ENCODE measurements around the gene SLC5A10. TPM values are rescaled to one million over a fixed set of nuclear protein-coding genes. Genes with fewer than 3 reads are reported as not detected.
A peak's percentile ranks its signal among the peaks of the same experiment; 100 is the strongest.
"Not testable (repeated sequence)": the region's sequence is repeated elsewhere in the genome, so short reads cannot be mapped to it uniquely, and the experiment has no call there.

SLC5A10 gene
- total RNA-seq (2014; rRNA removed; shearing (Covaris generic)) = not detected in 2 replicates

GRCh38 chr17:18951941-18952842 lies at the start of gene SLC5A10:
TSS of gene SLC5A10 (plus strand) at chr17:18952165. CDS start at chr17:18952206, 41 bp downstream.
- no peak for DNase-seq
- no peaks in the 10 kb centered on the region for H3K36me3 ChIP-seq
- no peak within 1 kb of the TSS for H3K27ac ChIP-seq
- no peak within 1 kb of the TSS for H3K4me3 ChIP-seq
- peaks cover 19% of the 10 kb centered on the region for H3K27me3 ChIP-seq
- H3K9me3 ChIP-seq (replicated peaks) = no peaks in the 10 kb centered on the region
- no peaks in the 10 kb centered on the region for H3K4me1 ChIP-seq

GRCh38 chr17:18904482-18904881 lies 47.5 kb upstream of the SLC5A10 start:
- Histone ChIP-seq H3K4me3 (no peak overlapping the region), H3K9me3 (replicated peaks) (peaks cover 4% of the 10 kb centered on the region; the same call in 1 of the 2 replicates), H3K4me1 (no peaks in the 10 kb centered on the region), H3K27ac (no peak overlapping the region), H3K27me3 (no peaks in the 10 kb centered on the region), H3K36me3 (peaks cover 78% of the 10 kb centered on the region)
- no peak for DNase-seq

- H3K4me3 ChIP-seq = no peak overlapping the region
- no peak for DNase-seq
- no peaks in the 10 kb centered on the region for H3K27me3 ChIP-seq
- no peaks in the 10 kb centered on the region for H3K4me1 ChIP-seq
- peaks cover 4% of the 10 kb centered on the region; the same call in 1 of the 2 replicates for H3K9me3 ChIP-seq (replicated peaks)
- H3K27ac ChIP-seq = no peak overlapping the region
- peaks cover 78% of the 10 kb centered on the region for H3K36me3 ChIP-seq
Measured at GRCh38 chr17:18905226-18905625, 46.7 kb upstream of the SLC5A10 start.

GRCh38 chr17:18910326-18910725 lies 41.6 kb upstream of the SLC5A10 start:
- Histone ChIP-seq H3K36me3 (peaks cover 78% of the 10 kb centered on the region), H3K9me3 (replicated peaks) (peaks cover 4% of the 10 kb centered on the region; the same call in 1 of the 2 replicates), H3K4me3 (no peak overlapping the region), H3K4me1 (no peaks in the 10 kb centered on the region), H3K27ac (no peak overlapping the region), H3K27me3 (no peaks in the 10 kb centered on the region)
- no peak for DNase-seq

GRCh38 chr17:18910881-18911280 lies 41.1 kb upstream of the SLC5A10 start:
- Histone ChIP-seq H3K27ac (no peak overlapping the region), H3K9me3 (replicated peaks) (peaks cover 4% of the 10 kb centered on the region; the same call in 1 of the 2 replicates), H3K4me3 (no peak overlapping the region), H3K36me3 (peaks cover 78% of the 10 kb centered on the region), H3K4me1 (no peaks in the 10 kb centered on the region), H3K27me3 (no peaks in the 10 kb centered on the region)
- no peak for DNase-seq

- Histone ChIP-seq H3K36me3 (peaks cover 59% of the 10 kb centered on the region), H3K4me1 (peaks cover 14% of the 10 kb centered on the region), H3K27me3 (no peaks in the 10 kb centered on the region), H3K9me3 (replicated peaks) (no peaks in the 10 kb centered on the region), H3K4me3 (no peak overlapping the region), H3K27ac (no peak overlapping the region)
- DNase-seq = no peak
Measured at GRCh38 chr17:18916816-18917500, 35.0 kb upstream of the SLC5A10 start.

- H3K27me3 ChIP-seq = no peaks in the 10 kb centered on the region
- H3K9me3 ChIP-seq (replicated peaks) = no peaks in the 10 kb centered on the region
- peaks cover 14% of the 10 kb centered on the region for H3K4me1 ChIP-seq
- H3K4me3 ChIP-seq = no peak overlapping the region
- H3K36me3 ChIP-seq = peaks cover 54% of the 10 kb centered on the region
- no peak overlapping the region for H3K27ac ChIP-seq
- DNase-seq = no peak
Measured at GRCh38 chr17:18917506-18918032, 34.4 kb upstream of the SLC5A10 start.

GRCh38 chr17:18919963-18920362 lies 32.0 kb upstream of the SLC5A10 start:
- DNase-seq = no peak
- H3K36me3 ChIP-seq = peaks cover 52% of the 10 kb centered on the region
- H3K27me3 ChIP-seq = no peaks in the 10 kb centered on the region
- H3K4me3 ChIP-seq = no peak overlapping the region
- H3K4me1 ChIP-seq = peaks cover 14% of the 10 kb centered on the region
- no peak overlapping the region for H3K27ac ChIP-seq
- no peaks in the 10 kb centered on the region for H3K9me3 ChIP-seq (replicated peaks)

- peaks cover 49% of the 10 kb centered on the region for H3K36me3 ChIP-seq
- no peak overlapping the region for H3K4me3 ChIP-seq
- H3K27me3 ChIP-seq = no peaks in the 10 kb centered on the region
- H3K4me1 ChIP-seq = peaks cover 14% of the 10 kb centered on the region
- peak overlapping the region; percentile 3; the same call in 1 of the 2 replicates for H3K27ac ChIP-seq
- H3K9me3 ChIP-seq (replicated peaks) = no peaks in the 10 kb centered on the region
- peak in 1 of 2 experiments; percentile 48 for DNase-seq
Measured at GRCh38 chr17:18920911-18921441, 31.0 kb upstream of the SLC5A10 start.

GRCh38 chr17:18921485-18921884 lies 30.5 kb upstream of the SLC5A10 start:
- no peak overlapping the region; the same call in 1 of the 2 replicates for H3K27ac ChIP-seq

GRCh38 chr17:18921912-18922451 lies 30.0 kb upstream of the SLC5A10 start:
- peaks cover 42% of the 10 kb centered on the region for H3K36me3 ChIP-seq
- no peaks in the 10 kb centered on the region for H3K27me3 ChIP-seq
- H3K4me1 ChIP-seq = peaks cover 14% of the 10 kb centered on the region
- no peak overlapping the region for H3K4me3 ChIP-seq
- no peak for DNase-seq
- no peak overlapping the region for H3K27ac ChIP-seq
- H3K9me3 ChIP-seq (replicated peaks) = no peaks in the 10 kb centered on the region

More at GRCh38 chr17:18921485-18921884, 30.5 kb upstream of the SLC5A10 start:
- Histone ChIP-seq H3K4me3 (no peak overlapping the region), H3K36me3 (peaks cover 47% of the 10 kb centered on the region), H3K9me3 (replicated peaks) (no peaks in the 10 kb centered on the region), H3K27me3 (no peaks in the 10 kb centered on the region), H3K4me1 (peaks cover 14% of the 10 kb centered on the region)
- no peak for DNase-seq

GRCh38 chr17:18922596-18922995 lies 29.4 kb upstream of the SLC5A10 start:
- not testable (repeated sequence) for H3K27me3 ChIP-seq

GRCh38 chr17:18925187-18925586 lies 26.8 kb upstream of the SLC5A10 start:
- Histone ChIP-seq H3K27me3 (no peaks in the 10 kb centered on the region), H3K27ac (no peak overlapping the region), H3K36me3 (peaks cover 51% of the 10 kb centered on the region), H3K4me1 (peaks cover 14% of the 10 kb centered on the region), H3K9me3 (replicated peaks) (no peaks in the 10 kb centered on the region), H3K4me3 (no peak overlapping the region)
- DNase-seq = no peak

More at GRCh38 chr17:18922596-18922995, 29.4 kb upstream of the SLC5A10 start:
- not testable (repeated sequence) for H3K4me3 ChIP-seq; H3K27ac ChIP-seq; DNase-seq; H3K9me3 ChIP-seq (replicated peaks)
- Histone ChIP-seq H3K4me1 (peaks cover 14% of the 10 kb centered on the region), H3K36me3 (peaks cover 45% of the 10 kb centered on the region)

GRCh38 chr17:18928628-18929125 lies 23.3 kb upstream of the SLC5A10 start:
- no peak overlapping the region for H3K4me3 ChIP-seq
- no peak for DNase-seq
- H3K36me3 ChIP-seq = peaks cover 65% of the 10 kb centered on the region
- no peaks in the 10 kb centered on the region for H3K9me3 ChIP-seq (replicated peaks)
- no peaks in the 10 kb centered on the region for H3K27me3 ChIP-seq
- H3K27ac ChIP-seq = no peak overlapping the region
- no peaks in the 10 kb centered on the region for H3K4me1 ChIP-seq
